GM23338 (cell line): ENCODE data around the gene UBASH3A. TPM values are rescaled to one million over a fixed set of nuclear protein-coding genes. Genes with fewer than 3 reads are reported as not detected.

ENCODE experiments used
- ATAC-seq: fragments of 200-7000 bp; cut with Tn5 transposase; 3 replicates; pipeline ENCODE4 v1.9.1; 2020
- DNase-seq: peaks from one replicate; pipeline ENCODE4 v3.0.0-alpha.2; 2015; ENCODE audit warnings: low spot score
- H2AFZ ChIP-seq: fragments of 200-600 bp; sonication (generic); 2 replicates; pipeline ENCODE4 v1.8.0; 2016; ENCODE audit warnings: antibody characterized with exemption, mild to moderate bottlenecking, moderate library complexity
- H3F3A ChIP-seq: fragments of 200-600 bp; sonication (generic); replicated peaks from 2 replicates; pipeline ENCODE4 v1.8.0; 2017; ENCODE audit warnings: antibody characterized with exemption, mixed run types, low read depth
- H3K27ac ChIP-seq: fragments of 200-600 bp; sonication (generic); 2 replicates; pipeline ENCODE4 v1.6.1; 2016; ENCODE audit warnings: low read depth
- H3K27me3 ChIP-seq: fragments of 200-600 bp; sonication (generic); 2 replicates; pipeline ENCODE4 v1.8.0; 2016; ENCODE audit warnings: mild to moderate bottlenecking, mixed run types, moderate library complexity; ENCODE audit not compliant: insufficient read depth
- H3K36me3 ChIP-seq: fragments of 200-600 bp; sonication (generic); 2 replicates; pipeline ENCODE4 v1.8.0; 2016; ENCODE audit warnings: mild to moderate bottlenecking; ENCODE audit not compliant: insufficient read depth
- H3K4me1 ChIP-seq: fragments of 200-600 bp; sonication (generic); 2 replicates; pipeline ENCODE4 v1.8.0; 2016; ENCODE audit warnings: mild to moderate bottlenecking, moderate library complexity; ENCODE audit not compliant: insufficient read depth
- H3K4me2 ChIP-seq: fragments of 200-600 bp; sonication (generic); 2 replicates; pipeline ENCODE4 v1.7.1; 2017; ENCODE audit warnings: mixed run types
- H3K4me3 ChIP-seq: fragments of 200-600 bp; sonication (generic); 2 replicates; pipeline ENCODE4 v1.6.1; 2016; ENCODE audit warnings: mixed run types
- H3K79me2 ChIP-seq: fragments of 200-600 bp; sonication (generic); replicated peaks from 2 replicates; pipeline ENCODE4 v1.8.0; 2017; ENCODE audit warnings: mild to moderate bottlenecking; ENCODE audit not compliant: insufficient read depth
- H3K9me2 ChIP-seq: fragments of 200-600 bp; sonication (generic); 2 replicates; pipeline ENCODE4 v1.8.0; 2017; ENCODE audit not compliant: insufficient read depth
- H4K20me1 ChIP-seq: fragments of 200-600 bp; sonication (generic); replicated peaks from 2 replicates; pipeline ENCODE4 v1.8.0; 2017; ENCODE audit warnings: mild to moderate bottlenecking; ENCODE audit not compliant: insufficient read depth
- H3K27ac Mint-ChIP-seq: 2 replicates; pipeline ENCODE4 v1.8.0; 2020; ENCODE audit warnings: inconsistent platforms, mild to moderate bottlenecking, moderate library complexity, mixed read lengths
- H3K27me3 Mint-ChIP-seq: 3 replicates; pipeline ENCODE4 v1.8.0; 2022; ENCODE audit warnings: low read depth, mild to moderate bottlenecking, moderate library complexity, mixed read lengths, inconsistent platforms; ENCODE audit not compliant: insufficient read depth, poor library complexity
- H3K36me3 Mint-ChIP-seq: 3 replicates; pipeline ENCODE4 v1.8.0; 2021; ENCODE audit warnings: low read depth, mild to moderate bottlenecking, inconsistent platforms, moderate library complexity, mixed read lengths
- H3K4me1 Mint-ChIP-seq: 3 replicates; pipeline ENCODE4 v1.8.0; 2020; ENCODE audit warnings: mild to moderate bottlenecking, inconsistent platforms, mixed read lengths
- H3K4me3 Mint-ChIP-seq: 3 replicates; pipeline ENCODE4 v1.8.0; 2021; ENCODE audit warnings: moderate library complexity, mild to moderate bottlenecking, inconsistent platforms, mixed read lengths
- H3K9me3 Mint-ChIP-seq: 3 replicates; pipeline ENCODE4 v1.8.0; 2020; ENCODE audit warnings: moderate library complexity, mild to moderate bottlenecking, inconsistent platforms, mixed read lengths
- ETS1 ChIP-seq: IDR thresholded peaks from 2 replicates; pipeline ENCODE4 v1.6.1; 2016; ENCODE audit warnings: antibody characterized with exemption
- EZH2 ChIP-seq: fragments of 200-600 bp; sonication (generic); IDR thresholded peaks from one replicate; pipeline ENCODE4 v1.8.0; 2017; ENCODE audit warnings: antibody characterized with exemption, mild to moderate bottlenecking, low read depth; ENCODE audit not compliant: unreplicated experiment
- JUNB ChIP-seq: IDR thresholded peaks from one replicate; pipeline ENCODE4 v1.6.1; 2016; ENCODE audit warnings: antibody characterized with exemption; ENCODE audit not compliant: unreplicated experiment
- NANOG ChIP-seq: IDR thresholded peaks from 2 replicates; pipeline ENCODE4 v1.6.1; 2016; ENCODE audit warnings: antibody characterized with exemption, borderline replicate concordance
- POLR2AphosphoS5 ChIP-seq: IDR thresholded peaks from 2 replicates; pipeline ENCODE4 v1.6.1; 2016; ENCODE audit warnings: antibody characterized with exemption, low read depth
- REST ChIP-seq: IDR thresholded peaks from one replicate; pipeline ENCODE4 v1.6.1; 2018; ENCODE audit warnings: antibody characterized with exemption; ENCODE audit not compliant: unreplicated experiment
- STAT1 ChIP-seq: IDR thresholded peaks from one replicate; pipeline ENCODE4 v1.6.1; 2016; ENCODE audit warnings: antibody characterized with exemption; ENCODE audit not compliant: unreplicated experiment
- ZNF114 ChIP-seq: fragments of 250-450 bp; sonication (Bioruptor Pico); IDR thresholded peaks from 2 replicates; pipeline ENCODE4 v1.5.0; 2020; ENCODE audit warnings: mild to moderate bottlenecking, moderate library complexity
- ZNF331 ChIP-seq: fragments of 250-450 bp; sonication (Bioruptor Pico); IDR thresholded peaks from 2 replicates; pipeline ENCODE4 v1.5.0; 2020; ENCODE audit warnings: low read depth, mild to moderate bottlenecking, moderate library complexity
- polyA plus RNA-seq: library from polyadenylated mRNA; unstranded; fragments of >200 nt; fragmentation: Nextera tagmentation; extraction: Ambion mirVana; gene quantifications from 2 replicates; pipeline ENCODE4 v1.2.1, GENCODE V29; 2016
- total RNA-seq: library from RNA; depleted of rRNA; stranded (reverse); fragments of >200 nt; shearing (Covaris generic); gene quantifications from 2 replicates; pipeline ENCODE4 v1.2.3, GENCODE V29; 2014
- TF ChIP-seq, protein P1 (sequence below), 2 experiments: fragments of 200-600 bp in 1 of 2; sonication (generic) in 1 of 2; conservative IDR thresholded peaks; 2 replicates each; pipeline versions ENCODE4 v1.5.1 to v1.6.1; 2016 to 2017; ENCODE audit warnings: antibody characterized with exemption in 2 of 2, low read depth in 2 of 2, mild to moderate bottlenecking in 2 of 2, moderate library complexity in 1 of 2

Gene UBASH3A
- total and polyA plus RNA-seq, 2 experiments from 2014 or later: not detected

DNA sequence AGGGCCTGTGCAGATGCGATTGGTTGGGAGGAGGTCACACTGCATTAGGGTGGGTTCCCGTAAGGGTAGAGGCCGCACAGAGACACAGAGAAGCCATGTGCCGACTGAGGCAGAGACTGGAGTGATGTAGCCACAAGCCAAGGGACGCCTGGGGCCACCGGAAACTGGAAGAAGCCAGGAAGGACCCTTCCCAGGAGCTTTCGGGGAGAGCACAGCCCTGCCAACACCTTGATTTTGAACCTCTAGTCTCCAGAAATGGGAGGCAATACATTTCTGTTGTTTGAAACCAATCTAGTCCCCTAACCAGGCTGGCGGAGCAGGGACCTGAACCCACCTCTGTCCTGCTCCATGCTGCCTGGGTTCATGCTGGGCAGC, 10.8 kb downstream of the UBASH3A start:
- no peaks in the 10 kb centered on the region for H3K79me2 ChIP-seq
- H3K36me3 ChIP-seq: no peaks in the 10 kb centered on the region
- no peak overlapping the region for H3K27ac ChIP-seq
- Mint-ChIP-seq H3K4me3 (no peak overlapping the region), H3K27ac (peak overlapping the region; percentile 41; the same call in 1 of the 2 replicates), H3K4me1 (peaks cover 12% of the 10 kb centered on the region), H3K9me3 (no peaks in the 10 kb centered on the region), H3K27me3 (peaks cover 7% of the 10 kb centered on the region), H3K36me3 (no peaks in the 10 kb centered on the region)
- TF ChIP-seq JUNB: no peak
- no peak for TF ChIP-seq EZH2
- TF ChIP-seq REST: no peak
- TF ChIP-seq NANOG: no peak
- TF ChIP-seq POLR2AphosphoS5: no peak
- TF ChIP-seq, protein P1, sequence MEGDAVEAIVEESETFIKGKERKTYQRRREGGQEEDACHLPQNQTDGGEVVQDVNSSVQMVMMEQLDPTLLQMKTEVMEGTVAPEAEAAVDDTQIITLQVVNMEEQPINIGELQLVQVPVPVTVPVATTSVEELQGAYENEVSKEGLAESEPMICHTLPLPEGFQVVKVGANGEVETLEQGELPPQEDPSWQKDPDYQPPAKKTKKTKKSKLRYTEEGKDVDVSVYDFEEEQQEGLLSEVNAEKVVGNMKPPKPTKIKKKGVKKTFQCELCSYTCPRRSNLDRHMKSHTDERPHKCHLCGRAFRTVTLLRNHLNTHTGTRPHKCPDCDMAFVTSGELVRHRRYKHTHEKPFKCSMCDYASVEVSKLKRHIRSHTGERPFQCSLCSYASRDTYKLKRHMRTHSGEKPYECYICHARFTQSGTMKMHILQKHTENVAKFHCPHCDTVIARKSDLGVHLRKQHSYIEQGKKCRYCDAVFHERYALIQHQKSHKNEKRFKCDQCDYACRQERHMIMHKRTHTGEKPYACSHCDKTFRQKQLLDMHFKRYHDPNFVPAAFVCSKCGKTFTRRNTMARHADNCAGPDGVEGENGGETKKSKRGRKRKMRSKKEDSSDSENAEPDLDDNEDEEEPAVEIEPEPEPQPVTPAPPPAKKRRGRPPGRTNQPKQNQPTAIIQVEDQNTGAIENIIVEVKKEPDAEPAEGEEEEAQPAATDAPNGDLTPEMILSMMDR (conservative IDR thresholded peaks at IDR 0.05; ENCODE audit: low read depth in 2 of 2): no peak
- H3F3A ChIP-seq: no peaks in the 10 kb centered on the region
- H3K4me1 ChIP-seq: no peaks in the 10 kb centered on the region
- no peak overlapping the region for H3K4me3 ChIP-seq
- H3K4me2 ChIP-seq: no peak overlapping the region
- no peak for ATAC-seq
- no peaks in the 10 kb centered on the region for H3K9me2 ChIP-seq
- no peak for DNase-seq
- H4K20me1 ChIP-seq: no peaks in the 10 kb centered on the region
- no peak overlapping the region for H2AFZ ChIP-seq
- no peaks in the 10 kb centered on the region for H3K27me3 ChIP-seq

GRCh38 chr21:42414928-42415769, 11.4 kb downstream of the UBASH3A start:
- Histone ChIP-seq H3K36me3 (no peaks in the 10 kb centered on the region), H3K27me3 (no peaks in the 10 kb centered on the region), H3K27ac (no peak overlapping the region), H4K20me1 (no peaks in the 10 kb centered on the region), H3K79me2 (no peaks in the 10 kb centered on the region), H3K4me3 (no peak overlapping the region), H3K9me2 (no peaks in the 10 kb centered on the region), H2AFZ (no peak overlapping the region), H3K4me1 (no peaks in the 10 kb centered on the region), H3K4me2 (no peak overlapping the region), H3F3A (no peaks in the 10 kb centered on the region)
- no peak for DNase-seq
- ATAC-seq: no peak; the same call in 2 of the 3 replicates
- H3K27ac Mint-ChIP-seq: peak overlapping the region; percentile 41; the same call in 1 of the 2 replicates
- H3K4me3 Mint-ChIP-seq: no peak overlapping the region
- H3K9me3 Mint-ChIP-seq: no peaks in the 10 kb centered on the region
- H3K36me3 Mint-ChIP-seq: no peaks in the 10 kb centered on the region
- peaks cover 7% of the 10 kb centered on the region for H3K27me3 Mint-ChIP-seq
- H3K4me1 Mint-ChIP-seq: peaks cover 7% of the 10 kb centered on the region
- no peak for TF ChIP-seq ZNF114
- no peak for TF ChIP-seq REST
- TF ChIP-seq, protein P1 (conservative IDR thresholded peaks at IDR 0.05; ENCODE audit: low read depth in 2 of 2): no peak
- no peak for TF ChIP-seq POLR2AphosphoS5
- TF ChIP-seq STAT1: no peak
- no peak for TF ChIP-seq ETS1
- TF ChIP-seq ZNF331 (CRISPR knock-in tag): no peak
- no peak for TF ChIP-seq EZH2
- TF ChIP-seq NANOG: no peak
